GM12873 (cell line): ENCODE data around the gene DDX43.

Experiments used
- CTCF ChIP-seq: IDR thresholded peaks from 2 replicates; pipeline ENCODE4 v1.5.1; 2012; ENCODE audit warnings: low read depth, mild to moderate bottlenecking, moderate library complexity, low read length, control low read depth; ENCODE audit not compliant: insufficient read depth; ENCODE audit errors: missing control alignments

DDX43 gene

DNA sequence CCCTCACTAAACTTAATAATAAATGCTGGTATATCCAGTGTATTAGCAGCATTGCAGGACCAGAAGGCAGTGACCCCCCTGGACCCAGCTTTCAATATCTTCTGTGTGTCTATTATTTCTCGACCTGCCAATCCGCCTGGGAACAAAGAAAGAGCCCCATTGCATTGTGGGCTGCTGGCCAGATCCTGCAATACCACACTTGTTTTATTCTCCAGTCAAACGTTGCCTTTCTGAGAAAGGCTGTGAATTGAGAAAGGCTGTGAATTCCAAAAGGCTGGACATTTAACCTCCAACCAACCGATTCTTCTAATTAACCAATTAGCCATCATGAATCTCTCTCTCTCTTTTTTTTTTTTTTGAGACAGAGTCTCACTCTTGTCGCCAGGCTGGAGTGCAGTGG, 65.4 kb downstream of the DDX43 start:
- TF ChIP-seq CTCF: no peak

DNA sequence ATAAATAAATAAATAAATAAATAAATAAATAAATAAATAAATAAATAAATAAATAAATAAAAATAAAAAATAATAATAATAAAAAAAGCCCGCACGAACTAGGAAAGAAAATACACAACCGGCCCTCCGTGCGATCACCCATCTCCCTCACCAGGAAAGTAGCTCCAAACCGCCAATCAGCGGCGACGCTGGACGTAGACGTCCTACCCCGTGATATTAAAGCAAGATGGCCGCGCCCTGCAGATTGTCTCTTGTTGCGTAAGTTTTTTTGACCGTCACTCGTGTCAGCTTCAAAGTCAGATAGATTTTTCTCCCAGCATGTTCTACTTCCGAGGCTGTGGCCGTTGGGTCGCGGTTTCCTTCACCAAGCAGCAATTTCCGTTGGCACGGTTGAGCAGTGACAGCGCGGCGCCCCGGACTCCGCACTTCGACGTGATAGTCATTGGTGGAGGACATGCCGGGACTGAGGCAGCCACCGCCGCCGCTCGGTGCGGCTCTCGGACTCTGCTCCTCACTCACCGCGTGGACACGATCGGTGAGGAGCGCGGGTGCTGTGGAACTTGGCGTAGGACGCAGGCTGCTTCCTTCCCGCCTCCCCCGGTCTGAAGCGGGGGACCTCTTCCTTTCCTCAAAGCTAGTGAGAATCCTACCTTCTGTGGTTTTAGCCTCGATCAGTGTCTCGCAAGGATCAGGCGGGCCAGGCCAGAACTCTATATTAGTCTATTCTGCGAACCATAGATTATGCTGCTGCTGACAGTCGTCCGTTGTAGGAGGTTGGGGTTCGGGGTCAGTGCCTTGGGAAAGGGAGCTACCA, 67.1 kb downstream of the DDX43 start, which contains the start of gene MTO1:
Gene MTO1, plus strand, starts transcription at position 201 of the 814 bp plus-strand sequence. Its CDS starts 118 bp downstream, at position 319.
- no peak for TF ChIP-seq CTCF
